Progenitor cell of endocrine pancreas (in vitro differentiated cells): ENCODE results near the gene FAM3A. TPM values are rescaled to one million over a fixed set of nuclear protein-coding genes. Genes with fewer than 3 reads are reported as not detected.

Experiments used
- DNase-seq: peaks from one replicate; pipeline ENCODE4 v3.0.0; 2021; ENCODE audit warnings: low spot score; ENCODE audit not compliant: unreplicated experiment
- H3K27ac Mint-ChIP-seq: 2 replicates; pipeline ENCODE4 v1.8.0; 2021; ENCODE audit warnings: mild to moderate bottlenecking, moderate library complexity, mixed read lengths
- H3K27me3 Mint-ChIP-seq: 2 replicates; pipeline ENCODE4 v1.8.0; 2021; ENCODE audit warnings: mixed read lengths
- H3K36me3 Mint-ChIP-seq: 2 replicates; pipeline ENCODE4 v1.8.0; 2022; ENCODE audit warnings: mixed read lengths; ENCODE audit not compliant: insufficient read depth
- H3K4me1 Mint-ChIP-seq: 2 replicates; pipeline ENCODE4 v1.8.0; 2021; ENCODE audit warnings: low read depth, mixed read lengths
- H3K4me3 Mint-ChIP-seq: 2 replicates; pipeline ENCODE4 v1.8.0; 2021; ENCODE audit warnings: low read depth, mild to moderate bottlenecking, moderate library complexity, mixed read lengths
- H3K9me3 Mint-ChIP-seq: 2 replicates; pipeline ENCODE4 v1.8.0; 2021; ENCODE audit warnings: low read depth, mixed read lengths
- total RNA-seq: library from RNA; stranded (reverse); gene quantifications from 2 replicates; pipeline ENCODE4 v1.2.1, GENCODE V29; 2021
- TF ChIP-seq, protein P1 (sequence below): fragments of 200-600 bp; sonication (generic); IDR thresholded peaks from one replicate; pipeline ENCODE4 v1.5.0; 2021; ENCODE audit warnings: antibody characterized with exemption, mild to moderate bottlenecking; ENCODE audit not compliant: unreplicated experiment

FAM3A gene
- total RNA-seq, 1 donor from 2014 or later: 34.3 TPM

DNA sequence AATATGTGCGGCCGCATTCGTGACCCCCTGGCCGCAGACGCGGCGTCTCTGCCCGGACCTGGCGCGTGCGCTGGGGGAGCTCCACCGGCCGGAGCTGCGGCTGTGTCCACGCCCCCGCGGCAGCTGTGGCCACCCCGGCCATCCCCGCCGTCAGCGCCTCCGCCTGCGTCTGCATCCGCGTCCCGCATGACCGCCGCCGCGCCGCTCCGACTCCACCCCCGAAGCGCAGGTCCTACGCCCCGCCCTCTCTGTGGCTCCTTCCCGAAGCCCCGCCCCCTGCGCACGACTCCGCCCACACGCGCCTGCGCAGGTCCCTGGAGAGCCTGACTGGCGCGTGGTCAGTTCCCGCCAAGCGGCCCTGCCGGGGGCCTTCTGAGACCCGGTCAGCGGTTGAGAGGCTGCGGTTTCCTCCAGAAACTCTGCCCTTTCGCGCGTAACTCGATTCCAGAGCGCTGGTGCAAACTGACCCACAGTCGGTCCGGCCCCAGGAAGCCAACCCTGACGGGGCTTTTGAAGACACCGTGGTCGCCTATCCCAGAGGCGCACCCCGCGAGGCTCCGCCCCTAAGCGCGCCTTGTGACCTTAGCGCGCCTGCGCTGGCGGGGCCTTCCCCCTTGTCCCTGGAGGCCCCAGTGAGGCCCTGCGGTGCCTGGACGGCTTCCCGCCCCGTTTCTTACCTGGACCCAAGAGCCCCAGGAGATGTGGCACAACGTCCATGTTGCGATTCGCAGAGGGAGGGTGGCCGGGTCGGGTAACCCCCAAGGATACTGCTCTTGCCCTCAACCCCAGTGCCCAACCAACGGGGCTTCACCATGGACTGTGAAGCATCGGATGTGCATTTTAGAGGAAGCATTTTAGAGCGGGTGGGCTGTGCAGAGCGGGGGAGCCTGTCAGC lies 37.1 kb downstream of the FAM3A start, which contains the start of gene LAGE3:
LAGE3 (minus strand) TSS at position 554 of the 895 bp plus-strand sequence; CDS start at position 188, 366 bp downstream.
- H3K4me1 Mint-ChIP-seq: no peaks in the 10 kb centered on the region
- H3K27me3 Mint-ChIP-seq: no peaks in the 10 kb centered on the region
- peak; percentile 92 for DNase-seq
- H3K9me3 Mint-ChIP-seq: peaks cover 3% of the 10 kb centered on the region
- TF ChIP-seq, protein P1, sequence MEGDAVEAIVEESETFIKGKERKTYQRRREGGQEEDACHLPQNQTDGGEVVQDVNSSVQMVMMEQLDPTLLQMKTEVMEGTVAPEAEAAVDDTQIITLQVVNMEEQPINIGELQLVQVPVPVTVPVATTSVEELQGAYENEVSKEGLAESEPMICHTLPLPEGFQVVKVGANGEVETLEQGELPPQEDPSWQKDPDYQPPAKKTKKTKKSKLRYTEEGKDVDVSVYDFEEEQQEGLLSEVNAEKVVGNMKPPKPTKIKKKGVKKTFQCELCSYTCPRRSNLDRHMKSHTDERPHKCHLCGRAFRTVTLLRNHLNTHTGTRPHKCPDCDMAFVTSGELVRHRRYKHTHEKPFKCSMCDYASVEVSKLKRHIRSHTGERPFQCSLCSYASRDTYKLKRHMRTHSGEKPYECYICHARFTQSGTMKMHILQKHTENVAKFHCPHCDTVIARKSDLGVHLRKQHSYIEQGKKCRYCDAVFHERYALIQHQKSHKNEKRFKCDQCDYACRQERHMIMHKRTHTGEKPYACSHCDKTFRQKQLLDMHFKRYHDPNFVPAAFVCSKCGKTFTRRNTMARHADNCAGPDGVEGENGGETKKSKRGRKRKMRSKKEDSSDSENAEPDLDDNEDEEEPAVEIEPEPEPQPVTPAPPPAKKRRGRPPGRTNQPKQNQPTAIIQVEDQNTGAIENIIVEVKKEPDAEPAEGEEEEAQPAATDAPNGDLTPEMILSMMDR: no peak
- peak within 1 kb of the TSS; percentile 20 for H3K27ac Mint-ChIP-seq
- H3K36me3 Mint-ChIP-seq: peaks cover 4% of the 10 kb centered on the region
- peak within 1 kb of the TSS; percentile 75 for H3K4me3 Mint-ChIP-seq

DNA sequence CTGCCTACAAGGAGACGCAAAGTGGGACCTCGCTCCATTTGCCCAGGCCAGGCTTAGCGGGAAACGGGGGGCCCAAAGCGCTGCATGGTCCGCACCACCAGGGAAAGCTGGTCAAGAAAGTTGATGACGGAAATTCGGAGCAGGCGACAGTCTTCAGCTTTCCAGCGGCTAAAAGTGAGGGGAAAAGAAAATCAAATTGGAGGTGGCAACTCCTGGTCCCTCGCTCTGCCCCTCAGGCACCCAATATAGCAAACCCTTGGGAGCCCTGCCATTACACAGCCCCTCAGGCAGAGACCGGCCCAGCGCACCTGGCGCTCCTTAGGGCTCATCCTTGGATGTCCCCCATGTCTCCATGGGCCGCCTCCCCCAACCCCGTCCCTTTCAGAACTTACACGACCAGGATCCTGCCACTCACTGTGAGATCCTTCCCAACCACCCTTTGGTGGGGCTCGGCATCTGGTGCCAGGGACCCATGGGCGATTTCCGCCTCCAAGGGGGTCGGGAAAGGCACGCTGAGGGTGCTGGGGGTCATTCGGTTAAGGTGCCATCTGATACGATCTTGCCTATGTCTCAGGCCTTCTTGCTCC lies 38.0 kb downstream of the FAM3A start:
- TF ChIP-seq, protein P1: no peak
- no peaks in the 10 kb centered on the region for H3K9me3 Mint-ChIP-seq
- H3K4me3 Mint-ChIP-seq: peak overlapping the region; percentile 75
- H3K27ac Mint-ChIP-seq: no peak overlapping the region
- H3K27me3 Mint-ChIP-seq: no peaks in the 10 kb centered on the region
- no peaks in the 10 kb centered on the region for H3K4me1 Mint-ChIP-seq
- H3K36me3 Mint-ChIP-seq: peaks cover 2% of the 10 kb centered on the region
- no peak for DNase-seq

DNA sequence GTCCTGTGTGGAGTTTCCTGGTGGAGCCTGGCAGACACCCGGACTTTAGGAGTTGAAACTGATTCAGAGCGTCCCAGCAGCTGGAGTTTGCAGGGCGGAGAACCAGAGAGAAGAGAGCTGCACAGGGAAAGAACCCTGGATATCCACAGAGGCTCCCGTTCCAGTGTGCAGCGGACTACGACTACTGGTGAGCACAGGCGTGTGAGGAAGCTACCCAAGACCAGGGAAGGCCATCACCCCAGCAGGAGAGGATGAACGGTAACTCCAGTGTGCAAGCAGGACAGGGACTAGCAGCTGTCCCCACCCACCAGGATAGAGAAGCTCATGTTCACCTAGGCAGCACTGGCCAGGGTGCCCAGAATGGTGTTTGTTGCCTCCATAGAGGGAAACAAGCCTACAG lies 39.2 kb downstream of the FAM3A start:
- Mint-ChIP-seq H3K4me1 (no peaks in the 10 kb centered on the region), H3K27me3 (no peaks in the 10 kb centered on the region), H3K9me3 (no peaks in the 10 kb centered on the region), H3K36me3 (peaks cover 2% of the 10 kb centered on the region), H3K27ac (no peak overlapping the region), H3K4me3 (peak overlapping the region; percentile 31)
- TF ChIP-seq, protein P1: no peak
- DNase-seq: no peak

DNA sequence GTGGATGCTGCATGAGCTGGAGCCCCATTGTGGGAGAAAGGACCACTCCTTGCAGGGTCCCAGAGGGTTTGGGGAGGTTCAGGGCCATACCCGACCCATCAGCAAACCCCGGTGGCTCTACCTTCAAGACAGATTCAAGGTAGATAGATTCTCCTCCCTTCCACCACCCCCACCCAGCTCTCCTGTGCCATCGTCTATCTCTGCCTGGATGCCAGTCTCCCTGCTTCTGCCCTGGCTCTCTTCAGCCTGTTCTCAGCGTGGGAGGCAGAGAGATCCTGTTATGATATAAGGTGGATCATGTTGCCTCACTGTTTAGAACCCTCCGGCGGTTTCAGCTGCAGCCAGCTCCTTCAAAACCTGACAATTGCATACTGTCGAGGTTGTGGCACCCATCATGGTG lies 42.3 kb downstream of the FAM3A start:
- peaks cover 6% of the 10 kb centered on the region for H3K36me3 Mint-ChIP-seq
- TF ChIP-seq, protein P1: no peak
- H3K4me3 Mint-ChIP-seq: no peak overlapping the region
- H3K27ac Mint-ChIP-seq: peak overlapping the region; percentile 89
- no peaks in the 10 kb centered on the region for H3K4me1 Mint-ChIP-seq
- H3K27me3 Mint-ChIP-seq: no peaks in the 10 kb centered on the region
- DNase-seq: no peak
- H3K9me3 Mint-ChIP-seq: no peaks in the 10 kb centered on the region
